ENCODE results near the gene C14orf119.
A peak's percentile ranks its signal among the peaks of the same experiment; 100 is the strongest.

The C14orf119 gene

GRCh38 chr14:23089498-23090253, 5.6 kb upstream of the C14orf119 start:
- TF ChIP-seq CTCF (IDR thresholded peaks at IDR 0.05; ENCODE audit: control insufficient read depth, insufficient read depth, low read depth, low read length, missing control alignments), result no peak
- H3K4me3 ChIP-seq (ENCODE audit: control insufficient read depth, low read depth, low read length), result no peak overlapping the region
- DNase-seq (ENCODE audit: low read depth), result no peak

GRCh38 chr14:23090254-23090636, 5.1 kb upstream of the C14orf119 start:
- no peak for TF ChIP-seq CTCF (IDR thresholded peaks at IDR 0.05; ENCODE audit: control insufficient read depth, insufficient read depth, low read depth, low read length, missing control alignments)
- no peak overlapping the region for H3K4me3 ChIP-seq (ENCODE audit: control insufficient read depth, low read depth, low read length)
- DNase-seq (ENCODE audit: low read depth), result no peak

GRCh38 chr14:23091294-23092225, 3.7 kb upstream of the C14orf119 start:
- DNase-seq (ENCODE audit: low read depth), result no peak
- TF ChIP-seq CTCF (IDR thresholded peaks at IDR 0.05; ENCODE audit: control insufficient read depth, insufficient read depth, low read depth, low read length, missing control alignments), result no peak
- no peak overlapping the region for H3K4me3 ChIP-seq (ENCODE audit: control insufficient read depth, low read depth, low read length)

GRCh38 chr14:23093104-23093503, 2.2 kb upstream of the C14orf119 start:
- DNase-seq (ENCODE audit: low read depth), result no peak
- peak overlapping the region; percentile 91; the same call in 1 of the 2 replicates for H3K4me3 ChIP-seq (ENCODE audit: control insufficient read depth, low read depth, low read length)
- no peak for TF ChIP-seq CTCF (IDR thresholded peaks at IDR 0.05; ENCODE audit: control insufficient read depth, insufficient read depth, low read depth, low read length, missing control alignments)

- no peak for DNase-seq (ENCODE audit: low read depth)
Observed at GRCh38 chr14:23093526-23093925, 1.8 kb upstream of the C14orf119 start.

More at GRCh38 chr14:23093526-23093925, 1.8 kb upstream of the C14orf119 start:
- no peak for TF ChIP-seq CTCF (IDR thresholded peaks at IDR 0.05; ENCODE audit: control insufficient read depth, insufficient read depth, low read depth, low read length, missing control alignments)
- peak overlapping the region; percentile 91 for H3K4me3 ChIP-seq (ENCODE audit: control insufficient read depth, low read depth, low read length)
